ENCODE data around the gene MOB3A.
A peak's percentile ranks its signal among the peaks of the same experiment; 100 is the strongest.
"Not testable (repeated sequence)": the region's sequence is repeated elsewhere in the genome, so short reads cannot be mapped to it uniquely, and the experiment has no call there.

MOB3A gene

DNA sequence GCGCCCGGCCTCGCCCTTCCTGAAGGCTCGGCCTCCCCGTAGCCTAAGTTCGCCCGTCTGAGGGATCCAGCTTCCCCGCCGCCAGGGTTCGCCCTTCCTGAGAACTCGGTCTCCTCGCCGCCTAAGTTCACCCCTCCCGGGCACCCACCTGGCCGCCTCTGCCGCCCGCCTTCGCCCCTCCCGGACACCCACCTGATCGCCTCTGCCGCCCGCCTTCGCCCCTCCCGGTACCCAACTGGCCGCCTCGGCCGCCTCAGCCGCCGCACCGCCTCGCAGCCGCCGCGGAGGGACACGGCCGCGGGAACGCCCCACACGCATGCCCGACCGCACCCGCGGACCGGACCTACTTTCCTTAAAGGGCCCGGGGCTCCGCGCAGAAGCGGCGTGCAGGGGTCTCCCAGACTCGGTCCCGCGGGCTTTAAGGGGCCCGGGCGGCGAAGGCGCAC, at the start of gene MOB3A:
Gene MOB3A, minus strand, starts transcription at position 293 of the 446 bp plus-strand sequence. CDS start 17,766 bp downstream, outside the sequence.
- peak; percentile 94 for DNase-seq

DNA sequence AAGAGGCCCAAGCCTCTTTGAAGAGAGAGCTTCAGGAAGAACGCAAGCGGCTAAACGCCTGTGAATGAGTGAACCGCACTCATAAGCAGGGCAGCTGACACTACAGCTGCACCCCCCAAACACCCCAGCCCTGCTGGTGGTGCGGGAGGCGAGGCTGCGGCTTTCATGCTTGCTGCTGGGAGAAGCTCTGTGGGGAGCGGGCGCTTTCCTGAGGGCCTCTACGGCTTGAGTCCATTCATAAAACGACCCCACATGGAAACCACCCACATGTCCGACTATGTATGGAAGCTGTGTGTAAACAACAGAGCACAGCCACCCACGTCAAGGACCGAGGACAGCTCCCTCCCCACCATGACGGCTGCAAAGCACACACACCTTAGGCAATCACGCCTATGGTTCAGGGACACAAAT, 49.7 kb upstream of the MOB3A start:
- DNase-seq: no peak

DNA sequence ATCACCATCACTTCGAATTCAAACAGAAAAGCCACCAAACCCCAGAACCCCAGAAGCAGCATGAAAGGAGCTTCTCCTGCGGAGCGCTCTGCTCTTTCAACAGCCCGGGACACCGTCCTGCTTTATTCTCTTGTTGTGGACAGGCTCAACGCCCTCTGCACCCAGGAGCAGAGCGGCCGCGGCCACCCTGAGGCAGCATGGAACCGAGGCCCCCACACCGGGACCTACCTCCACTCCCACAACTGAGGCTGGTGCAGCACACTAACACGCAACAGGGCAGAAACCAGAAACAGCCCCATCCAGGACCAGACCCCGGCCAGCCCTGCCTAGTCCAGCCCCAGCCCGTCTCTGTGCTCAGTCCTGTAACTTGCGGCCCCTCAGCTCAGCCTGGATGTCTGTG, 48.1 kb upstream of the MOB3A start:
- DNase-seq: no peak

DNA sequence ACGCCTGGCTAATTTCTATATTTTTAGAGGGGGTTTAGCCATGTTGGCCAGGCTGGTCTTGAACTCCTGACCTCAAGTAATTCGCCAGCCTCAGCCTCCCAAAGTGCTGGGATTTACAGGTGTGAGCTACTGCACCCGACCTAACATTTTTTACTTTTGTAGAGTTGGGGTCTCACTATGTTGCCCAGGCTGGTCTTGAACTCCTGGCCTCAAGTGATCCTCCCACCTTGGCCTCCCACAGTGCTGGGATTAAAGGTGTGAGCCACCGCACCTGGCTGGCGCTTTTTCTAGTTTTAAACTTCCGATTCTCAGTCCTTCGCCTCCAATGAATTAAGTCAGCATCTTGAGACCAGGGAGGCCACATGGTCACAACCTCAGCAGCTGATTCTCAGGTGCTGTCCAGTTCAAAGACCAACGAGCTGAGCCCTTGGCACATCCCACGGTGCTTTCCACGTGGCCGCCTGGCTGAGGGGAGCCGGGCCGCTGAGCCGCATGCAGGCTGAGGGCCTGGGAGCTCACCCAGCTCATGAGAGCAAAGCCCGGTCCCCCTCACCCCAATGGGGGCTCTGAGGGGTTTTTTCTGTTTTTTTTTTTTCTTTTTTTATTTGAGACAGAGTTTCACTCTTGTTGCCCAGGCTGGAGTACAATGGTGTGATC, 46.2 kb upstream of the MOB3A start:
- no peak for DNase-seq

DNA sequence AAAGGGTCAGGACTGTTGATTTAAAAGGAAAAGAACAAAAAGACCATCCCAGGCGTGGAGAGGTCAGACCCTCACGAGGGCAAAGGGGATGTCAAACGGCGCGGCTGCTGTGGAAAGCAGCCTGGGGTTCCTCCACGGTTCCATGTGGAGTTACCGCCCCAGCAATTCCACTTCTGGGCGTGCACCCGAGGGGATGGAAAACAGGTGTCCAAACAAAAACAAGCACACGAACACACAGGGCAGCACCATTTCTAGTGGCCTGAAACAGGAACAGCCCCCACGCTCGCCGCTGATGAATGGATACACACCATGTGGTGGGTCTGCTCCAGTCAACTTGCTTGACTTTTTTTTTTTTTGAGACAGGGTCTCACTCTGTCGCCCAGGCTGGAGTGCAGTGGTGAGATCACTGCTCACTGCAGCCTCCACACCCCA, 44.0 kb upstream of the MOB3A start:
- no peak for DNase-seq

DNA sequence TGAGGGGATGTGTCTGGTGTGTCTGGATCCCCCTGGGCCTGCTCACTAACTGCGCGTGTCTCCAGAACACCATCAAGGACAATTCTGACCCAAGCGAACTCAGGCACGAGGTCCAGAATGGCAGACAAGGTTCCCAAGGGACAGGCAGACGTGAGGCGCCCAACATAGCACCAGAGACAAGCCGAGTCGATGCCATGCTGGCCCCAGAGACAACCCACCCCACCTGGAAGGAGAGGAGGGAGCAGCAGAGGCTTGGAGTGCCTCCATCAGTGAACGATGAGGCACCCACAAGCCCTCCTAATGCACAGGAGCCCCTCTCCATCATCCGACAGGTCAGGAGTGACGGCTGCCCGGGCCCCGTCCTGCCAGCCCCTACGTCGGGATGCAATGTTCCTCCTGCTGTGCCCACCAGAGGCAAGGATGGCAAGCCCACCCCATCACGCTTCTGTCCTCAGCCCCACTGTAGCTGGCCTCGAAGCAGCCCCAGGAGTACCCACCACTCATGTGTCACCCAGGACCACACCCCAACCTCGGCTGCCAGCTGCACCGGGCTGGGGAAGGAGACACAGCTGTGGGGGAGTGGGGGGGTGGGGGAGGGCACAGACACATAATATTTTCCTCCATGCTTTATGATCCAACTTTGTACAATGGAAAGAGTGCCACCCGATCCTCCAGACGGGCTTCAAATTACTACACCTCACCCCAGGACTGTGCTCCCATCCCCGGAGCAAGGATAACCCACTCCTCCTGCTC, 43.4 kb upstream of the MOB3A start:
- no peak for DNase-seq

DNA sequence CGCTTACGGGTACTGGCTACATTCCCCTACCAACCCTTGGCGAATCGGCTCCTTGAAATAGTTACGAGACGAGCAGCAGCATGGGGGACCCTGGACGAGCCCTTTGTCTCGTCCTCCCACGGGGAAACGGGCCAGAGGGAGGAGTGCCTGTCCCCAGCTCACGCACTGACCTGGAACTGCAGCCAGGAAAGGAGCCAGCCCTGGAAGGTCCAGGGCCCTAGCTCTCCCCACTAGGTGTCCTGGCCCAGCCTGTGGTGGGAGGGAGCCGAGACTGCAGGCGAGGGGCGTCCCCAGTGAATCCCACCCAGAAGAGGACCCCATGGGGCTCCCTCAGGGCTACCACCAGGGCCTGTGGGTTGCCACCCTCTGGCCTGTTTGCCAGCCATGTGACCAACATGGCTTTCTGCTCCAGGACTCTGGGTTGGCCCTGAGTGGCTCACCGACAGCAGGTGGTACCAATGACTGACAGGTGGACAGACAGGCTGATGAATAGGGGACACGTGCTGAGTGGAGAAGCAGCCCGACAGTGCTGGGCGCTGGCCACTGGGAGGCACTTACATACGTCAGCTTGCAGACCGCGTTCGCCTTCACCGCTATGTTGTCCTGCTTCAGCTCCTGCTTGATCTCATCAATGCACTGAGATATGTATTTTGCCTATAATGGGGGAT, 42.1 kb upstream of the MOB3A start:
- DNase-seq: no peak

DNA sequence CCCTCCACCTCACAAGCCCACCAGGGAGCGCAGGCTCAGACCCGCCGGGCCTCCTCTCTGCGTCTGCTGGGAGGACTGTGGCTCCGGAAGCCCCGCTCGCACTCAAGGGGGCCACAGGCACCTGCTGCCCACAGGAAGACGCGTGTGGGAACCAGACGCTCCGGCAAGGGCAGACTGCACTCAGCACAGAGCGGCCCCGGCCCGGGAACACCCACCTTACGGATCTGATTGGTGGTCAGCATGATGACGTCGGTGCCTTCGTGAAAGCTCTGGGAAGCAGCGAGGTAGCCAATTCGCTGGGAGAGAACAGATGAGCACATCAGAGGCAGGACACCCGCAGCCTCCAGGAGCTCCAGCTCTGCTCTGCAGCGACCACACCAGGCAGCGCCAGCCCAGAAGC, 40.7 kb upstream of the MOB3A start:
- DNase-seq: no peak

DNA sequence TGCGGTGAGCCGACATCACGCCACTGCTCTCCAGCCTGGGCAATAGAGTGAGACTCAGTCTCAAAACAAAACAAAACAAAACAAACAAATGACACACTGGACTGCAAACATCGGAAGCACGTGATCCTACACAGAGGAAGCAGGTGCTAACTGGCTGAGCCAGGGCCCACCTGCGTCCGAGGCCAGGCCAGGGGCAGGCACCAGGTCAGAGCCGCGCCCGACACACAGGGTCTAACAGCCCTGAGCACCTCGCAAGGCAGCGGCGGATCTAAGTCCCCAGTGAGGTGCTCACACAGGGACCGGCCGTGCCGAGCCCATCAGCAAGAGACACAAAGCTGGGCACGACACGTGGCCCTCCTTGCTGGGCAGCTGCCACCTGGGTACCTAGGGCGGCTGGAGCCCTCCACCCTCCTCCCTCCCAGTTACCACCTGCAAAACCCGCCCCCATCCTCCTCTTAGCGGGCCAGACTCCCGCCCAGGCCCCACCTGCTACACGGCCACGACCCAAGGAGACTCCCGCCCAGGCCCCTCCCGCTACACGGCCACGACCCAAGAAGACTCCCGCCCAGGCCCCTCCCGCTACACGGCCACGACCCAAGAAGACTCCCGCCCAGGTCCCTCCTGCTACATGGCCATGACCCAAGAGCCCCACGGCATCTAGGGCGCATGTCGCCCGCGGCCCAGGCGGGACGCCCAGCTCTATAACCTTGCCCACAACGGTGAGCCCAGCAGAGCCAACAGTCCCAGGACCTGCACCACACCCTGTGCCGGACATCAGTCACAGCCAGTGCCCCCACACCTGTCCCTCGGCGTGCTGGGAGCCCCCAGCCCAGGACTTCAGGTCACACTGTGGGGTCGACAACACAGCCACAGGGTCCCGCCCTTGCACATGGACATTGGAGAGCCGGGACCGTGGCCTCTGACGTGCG, 39.6 kb upstream of the MOB3A start:
- DNase-seq: no peak

DNA sequence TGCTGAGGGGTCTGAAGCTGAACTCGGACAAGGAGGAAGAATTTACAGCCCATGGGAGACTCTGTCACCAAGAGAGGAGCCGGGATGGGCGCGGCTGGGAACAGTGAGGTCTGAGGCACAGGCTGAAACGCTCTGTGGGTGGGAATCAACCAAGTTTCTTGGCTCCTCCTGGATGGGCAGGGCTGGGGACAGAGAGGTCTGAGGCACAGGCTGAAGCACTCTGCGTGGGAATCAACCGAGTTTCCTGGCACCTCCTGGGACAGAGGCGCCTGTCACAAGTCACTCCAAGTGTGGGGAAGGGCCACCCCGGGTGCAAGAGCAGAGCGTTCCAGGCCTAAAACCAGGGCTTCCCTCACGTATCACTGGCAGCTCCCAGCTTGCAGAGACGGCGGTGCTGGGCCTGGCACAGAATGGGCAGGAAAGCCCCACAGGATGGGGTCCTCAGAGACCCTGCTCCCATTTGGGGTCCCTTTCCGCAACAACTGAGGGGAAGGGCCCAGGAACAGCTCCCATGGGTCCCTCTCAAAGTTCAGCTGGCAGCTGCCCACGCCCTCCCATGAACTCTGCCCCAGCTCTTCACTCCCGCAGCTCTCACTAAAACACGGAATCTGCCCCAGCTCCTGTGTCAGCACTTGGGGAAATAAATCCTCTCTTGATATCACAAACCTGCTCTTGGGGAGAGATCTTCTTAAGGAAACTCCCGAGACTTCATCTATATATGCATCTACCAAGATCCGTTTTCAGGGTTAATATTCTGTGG, 36.8 kb upstream of the MOB3A start:
- DNase-seq: no peak

DNA sequence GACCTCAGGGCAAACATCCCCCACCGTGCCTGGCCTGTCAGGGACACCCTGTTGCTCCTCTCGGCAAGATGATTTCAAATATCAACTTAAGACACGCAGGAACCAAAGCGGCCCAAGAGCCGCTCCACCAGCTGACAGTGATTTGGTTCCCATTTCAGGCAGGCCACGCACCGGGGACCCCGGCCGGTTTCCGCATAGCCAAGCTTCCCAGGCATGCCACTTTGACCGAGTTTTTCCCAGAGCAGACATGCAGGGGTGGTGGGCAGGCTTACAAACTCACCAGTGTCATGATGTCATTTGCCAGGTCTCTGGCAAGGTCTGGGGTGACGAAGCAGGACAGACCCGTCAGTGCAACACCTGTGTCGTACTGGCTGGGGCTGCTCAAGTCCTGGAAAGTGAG, 36.1 kb upstream of the MOB3A start:
- DNase-seq: no peak

DNA sequence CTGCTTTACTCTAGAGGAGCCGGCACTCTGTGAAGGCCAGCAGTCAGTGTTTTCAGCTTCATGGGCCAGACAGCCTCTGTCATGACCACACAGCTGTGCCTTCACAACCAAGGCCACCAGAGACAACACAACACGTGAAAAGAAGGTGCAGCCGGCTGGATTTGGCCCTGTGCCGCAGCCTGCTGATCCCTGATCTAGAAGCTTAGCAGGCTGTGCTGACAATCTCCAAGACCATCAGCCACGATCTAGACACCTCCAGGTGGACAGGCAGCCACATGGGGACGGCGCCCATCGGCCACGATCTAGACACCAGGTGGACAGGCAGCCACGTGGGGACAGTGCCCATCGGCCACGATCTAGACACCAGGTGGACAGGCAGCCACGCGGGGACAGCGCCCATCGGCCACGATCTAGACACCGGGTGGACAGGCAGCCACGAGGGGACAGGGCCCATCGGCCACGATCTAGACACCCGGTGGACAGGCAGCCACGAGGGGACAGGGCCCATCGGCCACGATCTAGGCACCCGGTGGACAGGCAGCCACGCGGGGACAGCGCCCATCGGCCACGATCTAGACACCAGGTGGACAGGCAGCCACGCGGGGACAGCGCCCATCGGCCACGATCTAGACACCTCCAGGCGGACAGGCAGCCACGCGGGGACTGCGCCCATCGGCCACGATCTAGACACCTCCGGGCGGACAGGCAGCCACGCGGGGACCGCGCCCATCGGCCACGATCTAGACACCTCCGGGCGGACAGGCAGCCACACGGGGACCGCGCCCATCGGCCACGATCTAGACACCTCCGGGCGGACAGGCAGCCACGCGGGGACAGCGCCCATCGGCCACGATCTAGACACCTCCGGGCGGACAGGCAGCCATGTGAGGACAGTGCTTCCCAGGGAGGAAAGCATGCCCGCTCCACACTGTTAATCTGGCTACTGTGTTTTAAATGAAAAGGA, 35.2 kb upstream of the MOB3A start:
- not testable (repeated sequence) for DNase-seq

DNA sequence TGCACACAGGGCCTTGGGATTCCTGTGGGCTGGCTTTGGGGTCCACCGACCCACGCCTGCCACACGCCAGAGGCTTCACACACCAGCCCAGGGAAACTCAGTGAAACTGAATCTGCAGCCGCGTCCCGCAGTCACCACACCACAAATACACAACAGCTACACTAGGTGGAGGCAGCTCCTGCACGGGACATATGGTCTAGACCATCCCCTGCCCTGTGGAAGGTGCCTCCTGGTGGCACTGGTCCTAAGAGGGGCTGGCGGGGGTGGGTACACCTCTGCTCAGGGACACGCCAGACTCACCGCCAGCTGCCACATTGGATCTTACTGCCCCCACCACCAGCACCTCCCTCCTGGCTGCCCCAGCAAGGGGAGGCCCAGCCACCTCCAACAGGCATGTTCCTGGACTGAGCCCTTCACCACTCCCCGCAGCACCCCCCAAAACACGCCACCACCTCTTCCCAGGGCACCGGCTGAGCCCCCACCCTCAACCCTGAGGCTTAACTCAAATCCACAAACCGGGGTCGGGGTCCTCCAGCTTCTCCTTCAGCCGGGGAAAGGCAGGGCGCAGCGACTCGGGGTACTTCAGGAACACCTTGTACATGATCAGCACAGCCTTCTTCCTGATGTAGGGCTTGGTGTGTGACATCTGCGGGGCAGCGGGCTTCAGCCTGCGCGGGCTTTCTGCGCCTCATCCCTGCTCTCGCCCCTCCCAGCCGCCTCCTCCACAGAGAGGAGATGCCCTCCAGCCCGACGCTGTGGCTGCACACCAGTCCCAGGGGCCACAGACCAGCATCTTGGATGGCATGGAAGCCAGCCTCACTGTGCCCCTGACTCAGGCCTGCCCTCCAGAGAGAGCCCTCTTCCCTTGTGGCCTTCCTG, 34.0 kb upstream of the MOB3A start:
- DNase-seq: no peak

DNA sequence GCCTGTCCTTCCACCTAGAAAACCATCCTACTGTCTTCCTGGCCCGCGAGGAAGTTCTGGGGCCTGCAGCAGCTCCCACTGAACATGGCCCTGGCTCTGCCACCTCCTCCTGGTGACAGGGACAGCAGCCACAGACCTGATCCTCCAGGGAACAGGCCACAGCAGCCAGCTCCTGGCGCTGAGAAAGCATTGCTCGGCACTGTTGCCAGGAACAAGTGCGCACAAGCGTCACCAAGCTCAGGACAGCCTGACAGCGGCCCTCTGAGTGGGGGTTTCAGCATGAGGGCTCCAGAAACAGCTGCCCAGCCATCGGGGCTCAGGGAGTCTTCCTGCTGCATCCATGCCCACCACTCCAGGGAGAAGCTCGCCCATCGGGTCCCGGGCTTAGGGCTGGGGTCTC, 33.4 kb upstream of the MOB3A start:
- no peak for DNase-seq

DNA sequence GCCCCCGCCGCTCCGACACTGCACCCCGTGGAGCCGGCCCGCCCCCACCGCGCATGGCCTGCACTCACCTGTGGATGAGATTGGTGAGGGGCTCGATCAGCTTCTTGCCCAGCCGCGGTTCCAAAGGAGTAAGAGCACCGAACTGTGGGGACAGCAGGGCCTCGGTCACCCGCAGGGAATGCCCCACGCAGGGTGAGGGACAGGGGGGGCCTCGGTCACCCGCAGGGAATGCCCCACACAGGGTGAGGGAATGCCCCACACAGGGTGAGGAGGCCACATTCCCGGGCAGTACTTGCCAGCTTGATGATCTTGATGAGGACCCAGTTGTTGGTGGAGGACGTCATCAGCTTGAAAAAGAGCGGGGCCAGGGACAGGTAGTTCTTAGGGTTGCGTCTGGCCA, 32.9 kb upstream of the MOB3A start:
- no peak for DNase-seq

DNA sequence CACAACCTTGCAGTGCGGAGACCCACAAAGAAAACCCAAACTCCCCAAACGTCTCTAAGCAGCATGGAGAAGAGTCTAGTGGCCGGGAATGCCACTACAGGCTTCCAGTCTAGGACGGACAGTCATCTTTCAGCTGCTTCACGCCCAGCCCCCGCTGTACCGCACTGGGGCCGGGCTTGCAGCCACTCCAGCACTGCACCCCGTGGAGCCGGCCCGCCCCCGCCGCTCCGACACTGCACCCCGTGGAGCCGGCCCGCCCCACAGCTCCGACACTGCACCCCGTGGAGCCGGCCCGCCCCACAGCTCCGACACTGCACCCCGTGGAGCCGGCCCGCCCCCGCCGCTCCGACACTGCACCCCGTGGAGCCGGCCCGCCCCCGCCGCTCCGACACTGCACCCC, 32.1 kb upstream of the MOB3A start:
- DNase-seq: not testable (repeated sequence)

DNA sequence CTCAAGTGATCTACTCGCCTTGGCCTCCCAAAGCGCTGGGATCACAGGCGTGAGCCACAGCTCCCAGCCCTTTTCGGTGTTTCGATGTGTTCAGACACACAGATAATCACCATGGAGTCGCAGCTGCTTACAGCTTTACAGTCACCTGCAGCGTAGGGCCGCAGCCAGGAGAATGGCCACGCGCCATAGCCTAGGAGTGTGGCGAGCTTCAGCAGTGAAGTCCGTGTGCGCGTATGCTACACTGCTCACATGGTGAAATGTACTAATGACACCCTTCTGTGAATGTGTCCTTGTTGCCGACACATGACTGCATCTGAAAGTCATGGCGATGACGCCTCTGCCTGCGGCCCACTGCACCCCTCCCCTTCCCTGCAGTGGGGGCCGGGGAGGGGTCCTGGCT, 31.6 kb upstream of the MOB3A start:
- DNase-seq: no peak

DNA sequence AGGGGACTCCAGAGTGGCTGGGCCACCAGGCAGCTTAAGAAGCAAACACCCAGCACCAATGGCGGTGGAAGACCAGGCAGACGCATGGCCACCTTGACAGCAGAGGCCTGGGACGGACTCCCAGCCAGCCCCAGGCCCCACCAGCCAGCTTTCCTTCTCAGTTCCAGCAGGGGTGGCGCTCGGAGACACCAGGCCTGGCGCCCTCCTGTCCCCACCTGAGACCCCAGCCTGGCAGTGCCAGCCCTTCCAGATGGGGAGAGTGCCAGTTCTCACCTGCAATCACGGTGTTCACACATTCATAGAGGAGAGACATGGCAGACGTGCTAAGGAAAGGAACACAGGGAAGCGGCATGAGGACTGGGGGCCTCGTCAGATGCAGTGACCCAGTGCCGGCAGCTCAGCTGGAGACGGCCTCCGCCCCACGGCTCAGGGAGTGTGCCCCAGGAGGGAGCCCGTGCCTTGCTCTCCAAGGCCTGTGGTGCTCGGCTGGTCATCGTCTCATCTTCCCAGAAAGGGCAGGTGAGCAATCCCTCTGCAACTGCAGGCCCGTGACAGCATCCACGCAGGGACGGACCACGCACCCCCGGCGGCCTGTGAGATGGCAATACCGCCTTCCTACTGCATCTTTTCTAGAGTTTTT, 30.9 kb upstream of the MOB3A start:
- no peak for DNase-seq

DNA sequence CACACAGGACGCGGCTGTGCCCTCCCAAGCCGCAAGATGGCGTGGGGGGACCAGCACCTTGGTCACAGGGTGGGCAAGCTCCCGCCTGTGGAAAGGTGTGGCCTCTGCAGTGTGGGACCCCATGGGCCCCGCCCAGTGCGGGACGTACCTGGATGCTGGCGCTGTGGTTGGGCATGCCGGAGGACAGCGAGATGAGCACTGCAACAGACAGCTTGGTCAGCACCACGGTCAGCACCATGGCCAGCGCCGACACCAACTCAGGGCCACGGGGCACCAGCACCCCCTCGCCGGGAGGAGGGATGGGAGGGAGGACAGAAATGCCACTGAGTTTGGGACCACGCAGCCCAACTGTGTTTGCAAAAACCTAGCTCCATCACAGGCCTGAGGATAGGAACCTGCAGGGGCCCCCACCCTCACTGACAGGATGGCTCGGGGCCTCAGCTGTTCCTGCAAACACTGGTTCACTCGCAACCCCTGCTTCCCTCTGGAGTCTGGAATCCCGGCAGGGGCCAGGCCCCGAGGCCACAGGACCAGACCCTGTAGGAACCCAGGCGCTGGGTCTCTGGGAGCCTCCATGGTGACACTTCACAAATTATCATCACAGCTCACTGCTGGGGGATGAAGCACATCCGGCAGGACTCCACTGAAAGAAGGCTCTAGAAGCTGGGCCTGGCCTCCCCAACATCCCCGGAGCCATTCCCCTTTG, 27.7 kb upstream of the MOB3A start:
- no peak for DNase-seq
